SK-N-SH treated with all-trans-retinoic acid at 6 μM for 48 hours (cell line): ENCODE measurements around the gene TM4SF20.

ENCODE experiments used
- ATAC-seq: fragments of 200-7000 bp; cut with Tn5 transposase; 3 replicates; pipeline ENCODE4 v1.9.1; 2020; ENCODE audit warnings: mild to moderate bottlenecking, moderate library complexity
- ARNTL ChIP-seq: fragments of 450-650 bp; formaldehyde crosslinking; IDR thresholded peaks from 2 replicates; pipeline ENCODE4 v1.5.0; 2020; ENCODE audit warnings: low read depth, mild to moderate bottlenecking, moderate library complexity, borderline replicate concordance
- BACH2 ChIP-seq: fragments of 250-450 bp; sonication (Bioruptor Pico); IDR thresholded peaks from 2 replicates; pipeline ENCODE4 v1.9.0; 2021; ENCODE audit warnings: mild to moderate bottlenecking, borderline replicate concordance
- CREB5 ChIP-seq: fragments of 250-450 bp; sonication (Bioruptor Pico); IDR thresholded peaks from 2 replicates; pipeline ENCODE4 v1.5.1; 2020; ENCODE audit warnings: low read depth, mild to moderate bottlenecking, moderate library complexity
- CSRNP3 ChIP-seq: fragments of 250-450 bp; sonication (Bioruptor Pico); IDR thresholded peaks from 2 replicates; pipeline ENCODE4 v1.5.1; 2021; ENCODE audit warnings: mild to moderate bottlenecking, moderate library complexity
- ISL1 ChIP-seq: fragments of 250-450 bp; sonication (Bioruptor Pico); IDR thresholded peaks from 2 replicates; pipeline ENCODE4 v2.1.2; 2022; ENCODE audit warnings: mild to moderate bottlenecking, moderate library complexity
- PATZ1 ChIP-seq: fragments of 250-450 bp; sonication (Bioruptor Pico); IDR thresholded peaks from 2 replicates; pipeline ENCODE4 v1.8.0; 2020; ENCODE audit warnings: mild to moderate bottlenecking, moderate library complexity, borderline replicate concordance
- POU6F1 ChIP-seq: fragments of 250-450 bp; sonication (Bioruptor Pico); IDR thresholded peaks from 2 replicates; pipeline ENCODE4 v1.8.0; 2021; ENCODE audit warnings: low read depth, mild to moderate bottlenecking, moderate library complexity, borderline replicate concordance
- PPARA ChIP-seq: fragments of 250-450 bp; sonication (Bioruptor Pico); IDR thresholded peaks from 2 replicates; pipeline ENCODE4 v1.5.0; 2020; ENCODE audit warnings: mild to moderate bottlenecking, borderline replicate concordance
- RARB ChIP-seq: fragments of 250-450 bp; sonication (Bioruptor Pico); IDR thresholded peaks from 2 replicates; pipeline ENCODE4 v1.8.0; 2021; ENCODE audit warnings: mild to moderate bottlenecking, moderate library complexity
- SNAI2 ChIP-seq: fragments of 250-450 bp; sonication (Bioruptor Pico); IDR thresholded peaks from 2 replicates; pipeline ENCODE4 v1.5.0; 2020; ENCODE audit warnings: mild to moderate bottlenecking, moderate library complexity
- TCF4 ChIP-seq: fragments of 250-450 bp; sonication (Bioruptor Pico); IDR thresholded peaks from 2 replicates; pipeline ENCODE4 v1.8.0; 2021; ENCODE audit warnings: mild to moderate bottlenecking, moderate library complexity, borderline replicate concordance
- TOX ChIP-seq: fragments of 250-450 bp; sonication (Bioruptor Pico); IDR thresholded peaks from 2 replicates; pipeline ENCODE4 v1.8.0; 2021; ENCODE audit warnings: mild to moderate bottlenecking, moderate library complexity, borderline replicate concordance
- TSHZ2 ChIP-seq: fragments of 250-450 bp; sonication (Bioruptor Pico); IDR thresholded peaks from 2 replicates; pipeline ENCODE4 v1.5.0; 2020; ENCODE audit warnings: mild to moderate bottlenecking, moderate library complexity
- ZC3H10 ChIP-seq: fragments of 250-450 bp; sonication (Bioruptor Pico); IDR thresholded peaks from 2 replicates; pipeline ENCODE4 v1.5.1; 2021; ENCODE audit warnings: mild to moderate bottlenecking, moderate library complexity
- ZFP3 ChIP-seq: fragments of 250-450 bp; sonication (Bioruptor Pico); IDR thresholded peaks from 2 replicates; pipeline ENCODE4 v1.5.0; 2020; ENCODE audit warnings: mild to moderate bottlenecking, moderate library complexity
- ZFP30 ChIP-seq: fragments of 450-650 bp; formaldehyde crosslinking; IDR thresholded peaks from 2 replicates; pipeline ENCODE4 v1.5.0; 2022; ENCODE audit warnings: mild to moderate bottlenecking, moderate library complexity
- ZNF70 ChIP-seq: fragments of 450-650 bp; formaldehyde crosslinking; IDR thresholded peaks from 2 replicates; pipeline ENCODE4 v1.5.0; 2020; ENCODE audit warnings: mild to moderate bottlenecking, moderate library complexity
- ZNF8 ChIP-seq: fragments of 450-650 bp; formaldehyde crosslinking; IDR thresholded peaks from 2 replicates; pipeline ENCODE4 v1.5.0; 2020; ENCODE audit warnings: mild to moderate bottlenecking, moderate library complexity

The TM4SF20 gene

GRCh38 chr2:227363756-227364155 is 15.3 kb downstream of the TM4SF20 start:
- ATAC-seq = no peak
- no peak for TF ChIP-seq TSHZ2 (CRISPR knock-in tag)
- TF ChIP-seq TOX (CRISPR knock-in tag) = no peak
- TF ChIP-seq TCF4 (CRISPR knock-in tag) = no peak
- TF ChIP-seq ZFP30 (CRISPR knock-in tag) = no peak
- no peak for TF ChIP-seq CREB5
- no peak for TF ChIP-seq CSRNP3
- TF ChIP-seq ZC3H10 (CRISPR knock-in tag) = no peak

GRCh38 chr2:227360351-227360750 is 18.8 kb downstream of the TM4SF20 start:
- ATAC-seq = no peak
- TF ChIP-seq ZNF70 (CRISPR knock-in tag) = no peak

GRCh38 chr2:227351639-227352038 is 27.5 kb downstream of the TM4SF20 start:
- no peak for ATAC-seq
- TF ChIP-seq BACH2 (CRISPR knock-in tag) (no peak), ZFP30 (CRISPR knock-in tag) (no peak), ZNF8 (no peak), ZC3H10 (CRISPR knock-in tag) (no peak), PATZ1 (CRISPR knock-in tag) (no peak), TCF4 (CRISPR knock-in tag) (no peak), CREB5 (no peak), ARNTL (CRISPR knock-in tag) (no peak)

GRCh38 chr2:227349989-227350612 is 29.0 kb downstream of the TM4SF20 start:
- ATAC-seq = no peak
- TF ChIP-seq ZNF70 (CRISPR knock-in tag) (no peak), PPARA (CRISPR knock-in tag) (no peak), ZFP30 (CRISPR knock-in tag) (no peak), ISL1 (CRISPR knock-in tag) (no peak), TCF4 (CRISPR knock-in tag) (no peak), POU6F1 (CRISPR knock-in tag) (no peak), ZFP3 (no peak), ARNTL (CRISPR knock-in tag) (no peak), RARB (CRISPR knock-in tag) (no peak), PATZ1 (CRISPR knock-in tag) (no peak), ZNF8 (no peak), SNAI2 (no peak), TOX (CRISPR knock-in tag) (no peak), BACH2 (CRISPR knock-in tag) (no peak), CREB5 (no peak)
